TTC549 (cell line): Measurements from ENCODE around the gene SPDYE11.
"Not testable (repeated sequence)": the region's sequence is repeated elsewhere in the genome, so short reads cannot be mapped to it uniquely, and the experiment has no call there.

ENCODE experiments used
- FAIRE-seq: peaks from 2 replicates; lab custom pipeline; 2012; peaks lifted over from hg19 to GRCh38; lab: Jason Lieb, UNC

SPDYE11 gene, protein sequence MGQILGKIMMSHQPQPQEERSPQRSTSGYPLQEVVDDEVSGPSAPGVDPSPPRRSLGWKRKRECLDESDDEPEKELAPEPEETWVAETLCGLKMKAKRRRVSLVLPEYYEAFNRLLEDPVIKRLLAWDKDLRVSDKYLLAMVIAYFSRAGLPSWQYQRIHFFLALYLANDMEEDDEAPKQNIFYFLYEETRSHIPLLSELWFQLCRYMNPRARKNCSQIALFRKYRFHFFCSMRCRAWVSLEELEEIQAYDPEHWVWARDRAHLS

DNA sequence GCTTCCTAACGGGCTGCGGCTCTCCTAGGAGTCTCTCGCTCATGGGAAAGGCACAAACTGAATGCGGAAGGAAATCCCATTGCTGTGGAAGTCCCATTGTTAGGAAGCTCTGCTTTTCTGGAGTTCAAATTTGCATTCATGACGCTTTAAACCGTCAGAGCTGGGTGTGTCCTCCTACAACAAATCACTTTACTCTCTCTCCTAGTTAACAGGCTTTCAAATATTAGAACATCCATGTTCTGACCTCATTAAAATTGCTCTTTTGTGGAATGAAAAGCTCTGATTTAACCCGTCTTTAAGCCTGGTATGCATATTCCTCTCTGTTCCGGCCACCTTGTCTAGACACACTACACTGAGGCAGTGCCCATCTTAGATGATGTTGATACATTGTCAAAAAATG lies at the start of gene SPDYE11:
Gene SPDYE11, minus strand, starts transcription at position 101 of the 400 bp plus-strand sequence. CDS start 1,800 bp downstream, outside the sequence.
- not testable (repeated sequence) for FAIRE-seq

DNA sequence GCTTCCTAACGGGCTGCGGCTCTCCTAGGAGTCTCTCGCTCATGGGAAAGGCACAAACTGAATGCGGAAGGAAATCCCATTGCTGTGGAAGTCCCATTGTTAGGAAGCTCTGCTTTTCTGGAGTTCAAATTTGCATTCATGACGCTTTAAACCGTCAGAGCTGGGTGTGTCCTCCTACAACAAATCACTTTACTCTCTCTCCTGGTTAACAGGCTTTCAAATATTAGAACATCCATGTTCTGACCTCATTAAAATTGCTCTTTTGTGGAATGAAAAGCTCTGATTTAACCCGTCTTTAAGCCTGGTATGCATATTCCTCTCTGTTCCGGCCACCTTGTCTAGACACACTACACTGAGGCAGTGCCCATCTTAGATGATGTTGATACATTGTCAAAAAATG lies 28.2 kb upstream of the SPDYE11 start, which contains the start of gene SPDYE9:
Gene SPDYE9, minus strand, starts transcription at position 101 of the 400 bp plus-strand sequence. CDS start 1,800 bp downstream, outside the sequence.
- not testable (repeated sequence) for FAIRE-seq

DNA sequence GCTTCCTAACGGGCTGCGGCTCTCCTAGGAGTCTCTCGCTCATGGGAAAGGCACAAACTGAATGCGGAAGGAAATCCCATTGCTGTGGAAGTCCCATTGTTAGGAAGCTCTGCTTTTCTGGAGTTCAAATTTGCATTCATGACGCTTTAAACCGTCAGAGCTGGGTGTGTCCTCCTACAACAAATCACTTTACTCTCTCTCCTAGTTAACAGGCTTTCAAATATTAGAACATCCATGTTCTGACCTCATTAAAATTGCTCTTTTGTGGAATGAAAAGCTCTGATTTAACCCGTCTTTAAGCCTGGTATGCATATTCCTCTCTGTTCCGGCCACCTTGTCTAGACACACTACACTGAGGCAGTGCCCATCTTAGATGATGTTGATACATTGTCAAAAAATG lies 28.0 kb downstream of the SPDYE11 start, which contains the start of gene SPDYE8:
Gene SPDYE8, minus strand, starts transcription at position 101 of the 400 bp plus-strand sequence. CDS start 1,800 bp downstream, outside the sequence.
- not testable (repeated sequence) for FAIRE-seq

DNA sequence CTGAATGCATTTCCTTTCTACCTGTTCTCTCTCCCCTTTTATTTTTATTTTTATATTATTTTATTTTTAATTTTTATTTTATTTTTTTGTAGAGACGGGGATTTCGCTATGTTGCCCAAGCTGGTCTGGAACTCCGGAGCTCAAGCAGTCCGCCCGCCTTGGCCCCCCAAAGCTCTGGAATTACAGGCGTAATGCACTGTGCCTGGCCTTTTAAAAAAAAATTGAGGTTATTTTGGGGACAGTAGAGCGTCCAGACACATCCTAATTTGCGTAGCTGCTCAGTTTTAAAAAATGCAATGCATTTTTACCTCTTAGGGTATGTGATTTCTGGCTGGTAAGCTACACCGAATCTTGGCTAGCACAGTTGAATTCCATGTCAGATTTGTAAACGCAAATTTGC lies 51.2 kb downstream of the SPDYE11 start:
- FAIRE-seq, result not testable (repeated sequence)

DNA sequence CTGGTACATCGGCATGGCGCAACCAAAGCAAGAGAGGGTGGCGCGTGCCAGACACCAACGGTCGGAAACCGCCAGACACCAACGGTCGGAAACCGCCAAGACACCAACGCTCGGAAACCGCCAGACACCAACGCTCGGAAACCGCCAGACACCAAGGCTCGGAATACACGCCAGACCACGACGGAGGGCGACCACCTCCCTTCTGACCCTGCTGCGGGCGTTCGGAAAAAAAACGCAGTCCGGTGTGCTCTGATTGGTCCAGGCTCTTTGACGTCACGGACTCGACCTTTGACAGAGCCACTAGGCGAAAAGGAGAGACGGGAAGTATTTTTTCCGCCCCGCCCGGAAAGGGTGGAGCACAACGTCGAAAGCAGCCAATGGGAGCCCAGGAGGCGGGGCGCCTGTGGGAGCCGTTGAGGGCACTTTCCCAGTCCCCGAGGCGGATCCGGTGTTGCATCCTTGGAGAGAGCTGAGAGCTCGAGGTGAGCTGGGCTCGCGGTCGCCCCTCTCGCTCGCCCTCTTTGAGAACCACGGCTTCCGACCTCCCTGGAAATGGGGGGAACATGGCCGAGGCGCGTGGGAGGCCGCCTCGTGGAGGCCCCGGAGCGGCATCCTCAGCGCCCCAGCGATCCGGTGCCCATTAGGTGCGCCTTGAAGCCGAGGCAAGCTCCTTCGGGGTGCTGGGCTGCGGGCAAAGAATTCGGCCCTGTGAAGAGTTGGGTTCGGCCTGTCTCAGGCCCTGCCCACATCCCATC lies 51.8 kb downstream of the SPDYE11 start:
- peak; percentile 26 for FAIRE-seq

DNA sequence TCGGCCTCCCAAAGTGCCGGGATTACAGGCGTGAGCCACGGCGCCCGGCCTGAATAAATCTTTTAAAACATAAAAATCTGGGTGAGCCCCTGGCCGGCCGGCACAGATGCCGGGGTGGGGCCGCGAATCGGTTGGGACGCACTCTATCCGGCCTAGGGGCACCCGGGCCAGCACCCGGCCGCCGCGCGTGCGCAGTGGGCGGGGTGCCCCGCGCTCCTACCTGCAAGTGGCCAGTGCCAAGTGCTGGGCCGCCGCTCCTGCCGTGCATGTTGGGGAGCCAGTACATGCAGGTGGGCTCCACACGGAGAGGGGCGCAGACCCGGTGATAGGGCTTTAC lies 52.4 kb downstream of the SPDYE11 start:
- not testable (repeated sequence) for FAIRE-seq

DNA sequence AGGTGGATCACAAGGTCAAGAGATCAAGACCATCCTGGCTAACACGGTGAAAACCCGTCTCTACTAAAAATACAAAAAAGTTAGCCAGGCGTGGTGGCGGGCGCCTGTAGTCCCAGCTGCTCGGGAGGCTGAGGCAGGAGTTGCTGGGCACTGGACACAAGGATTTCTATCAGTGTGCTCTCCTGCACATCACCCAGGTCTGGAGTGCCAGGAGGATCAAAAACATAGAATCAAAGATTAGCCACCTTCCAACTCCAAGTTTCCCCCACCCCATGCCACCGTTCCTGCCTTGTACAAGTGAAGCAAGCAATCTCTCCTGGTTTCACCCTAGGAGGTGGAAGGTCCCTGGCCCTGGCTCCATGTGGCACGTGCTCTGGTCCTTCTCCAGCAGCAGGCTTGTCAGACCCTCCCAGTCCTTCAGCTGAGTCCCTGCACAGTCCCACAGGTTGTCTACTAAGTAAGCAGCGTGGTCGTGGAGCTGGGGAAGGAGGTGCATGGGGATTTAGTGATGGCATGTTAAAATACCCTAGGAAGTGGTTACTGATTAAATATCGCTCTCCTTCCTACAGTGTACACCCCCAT lies 59.7 kb downstream of the SPDYE11 start:
- FAIRE-seq, result not testable (repeated sequence)
